Glomerular visceral epithelial cell (primary cell): ENCODE results near the gene ZNF385A.

Source experiments
- DNase-seq: peaks from one replicate; pipeline ENCODE4 v3.0.0-alpha.2; 2016; ENCODE audit errors: extremely low spot score

The ZNF385A gene

GRCh38 chr12:54415221-54415929, 30.8 kb upstream of the ZNF385A start:
- no peak for DNase-seq

GRCh38 chr12:54413284-54414190, 29.0 kb upstream of the ZNF385A start:
- DNase-seq = no peak

GRCh38 chr12:54412786-54413185, 28.3 kb upstream of the ZNF385A start:
- no peak for DNase-seq

GRCh38 chr12:54412348-54412747, 27.8 kb upstream of the ZNF385A start:
- DNase-seq = no peak

- DNase-seq = peak; percentile 76
These were observed 27.1 kb upstream of the ZNF385A start for GRCh38 chr12:54411391-54412241.

- no peak for DNase-seq
These were observed 24.7 kb upstream of the ZNF385A start for GRCh38 chr12:54409267-54409666.

- DNase-seq = no peak
These were observed 22.8 kb upstream of the ZNF385A start for GRCh38 chr12:54407183-54407905.

GRCh38 chr12:54405573-54405972, 21.0 kb upstream of the ZNF385A start:
- DNase-seq = no peak

- DNase-seq = no peak
These were observed 20.6 kb upstream of the ZNF385A start for GRCh38 chr12:54405106-54405505.

- peak; percentile 47 for DNase-seq
These were observed 19.8 kb upstream of the ZNF385A start for GRCh38 chr12:54404061-54405004.

- no peak for DNase-seq
These were observed 16.6 kb upstream of the ZNF385A start for GRCh38 chr12:54401119-54401518.

- DNase-seq = peak; percentile 82
These were observed 14.7 kb upstream of the ZNF385A start for GRCh38 chr12:54398995-54399793.

GRCh38 chr12:54398218-54398617, 13.7 kb upstream of the ZNF385A start:
- DNase-seq = no peak

- no peak for DNase-seq
These were observed 12.6 kb upstream of the ZNF385A start for GRCh38 chr12:54397157-54397556.

- no peak for DNase-seq
These were observed 11.0 kb upstream of the ZNF385A start for GRCh38 chr12:54395545-54395944.

GRCh38 chr12:54394986-54395385, 10.5 kb upstream of the ZNF385A start:
- no peak for DNase-seq

GRCh38 chr12:54394281-54394719, 9.8 kb upstream of the ZNF385A start:
- no peak for DNase-seq

- no peak for DNase-seq
These were observed 9.2 kb upstream of the ZNF385A start for GRCh38 chr12:54393743-54394142.

GRCh38 chr12:54393207-54393609, 8.7 kb upstream of the ZNF385A start:
- DNase-seq = no peak
